Articular chondrocyte of knee joint (primary cell): ENCODE data around the gene MCAM. TPM values are rescaled to one million over a fixed set of nuclear protein-coding genes. Genes with fewer than 3 reads are reported as not detected.

Experiments
- small RNA-seq: library from RNA; depleted of rRNA; stranded (forward); fragments of <200 nt; gene quantifications from one replicate; pipeline ENCODE3, GENCODE V24; 2012
- total RNA-seq: library from RNA; depleted of rRNA; stranded (reverse); fragments of >200 nt; gene quantifications from 2 replicates; pipeline ENCODE4 v1.2.3, GENCODE V29; 2012

MCAM gene, protein sequence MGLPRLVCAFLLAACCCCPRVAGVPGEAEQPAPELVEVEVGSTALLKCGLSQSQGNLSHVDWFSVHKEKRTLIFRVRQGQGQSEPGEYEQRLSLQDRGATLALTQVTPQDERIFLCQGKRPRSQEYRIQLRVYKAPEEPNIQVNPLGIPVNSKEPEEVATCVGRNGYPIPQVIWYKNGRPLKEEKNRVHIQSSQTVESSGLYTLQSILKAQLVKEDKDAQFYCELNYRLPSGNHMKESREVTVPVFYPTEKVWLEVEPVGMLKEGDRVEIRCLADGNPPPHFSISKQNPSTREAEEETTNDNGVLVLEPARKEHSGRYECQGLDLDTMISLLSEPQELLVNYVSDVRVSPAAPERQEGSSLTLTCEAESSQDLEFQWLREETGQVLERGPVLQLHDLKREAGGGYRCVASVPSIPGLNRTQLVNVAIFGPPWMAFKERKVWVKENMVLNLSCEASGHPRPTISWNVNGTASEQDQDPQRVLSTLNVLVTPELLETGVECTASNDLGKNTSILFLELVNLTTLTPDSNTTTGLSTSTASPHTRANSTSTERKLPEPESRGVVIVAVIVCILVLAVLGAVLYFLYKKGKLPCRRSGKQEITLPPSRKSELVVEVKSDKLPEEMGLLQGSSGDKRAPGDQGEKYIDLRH
- 24.2 and 44.5 TPM in 2 replicates for total RNA-seq

DNA sequence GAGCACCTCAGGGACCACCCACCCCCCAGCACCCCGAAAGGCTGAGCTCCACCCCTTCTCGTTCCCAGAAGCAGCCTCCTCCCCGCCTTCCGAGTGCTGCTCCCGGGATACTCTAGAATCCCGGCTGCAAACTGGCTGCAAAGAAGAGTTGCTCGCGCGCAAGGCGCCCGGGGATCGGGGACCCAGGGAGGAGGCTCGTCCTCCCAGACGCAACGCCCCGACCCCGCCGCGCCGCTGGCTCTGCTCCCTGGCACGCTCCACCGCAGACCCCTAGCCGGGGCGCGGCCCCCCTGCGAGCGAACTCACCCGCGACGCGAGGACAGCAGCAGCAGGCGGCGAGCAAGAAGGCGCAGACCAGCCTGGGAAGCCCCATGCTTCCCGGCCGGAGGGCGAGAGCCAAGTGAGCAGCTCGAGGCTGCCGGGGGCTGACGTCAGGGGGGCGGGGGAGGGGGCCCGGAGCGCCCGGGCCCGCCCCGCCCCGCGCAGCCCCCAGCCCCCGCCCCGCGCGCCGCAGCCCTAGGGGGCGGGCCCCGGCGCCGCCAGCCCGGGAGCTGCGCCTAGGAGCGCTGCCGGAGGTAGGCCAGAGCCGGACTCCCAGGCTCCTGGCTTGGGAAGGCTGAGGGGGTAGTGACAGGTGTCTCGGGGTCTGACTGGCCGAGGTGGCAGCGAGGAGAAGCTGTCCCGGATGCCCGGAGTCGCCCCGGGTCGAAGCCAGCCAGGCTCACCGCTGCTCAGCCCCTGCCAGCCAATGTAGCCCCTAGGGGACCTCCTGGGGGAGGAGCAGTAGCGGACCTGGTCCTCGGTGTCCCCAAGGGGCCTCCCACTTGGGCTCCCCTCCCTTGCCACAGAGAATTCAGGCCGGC lies at the start of gene MCAM:
MCAM (minus strand) TSS at position 402 of the 863 bp plus-strand sequence; CDS start at position 373, 29 bp downstream.

DNA sequence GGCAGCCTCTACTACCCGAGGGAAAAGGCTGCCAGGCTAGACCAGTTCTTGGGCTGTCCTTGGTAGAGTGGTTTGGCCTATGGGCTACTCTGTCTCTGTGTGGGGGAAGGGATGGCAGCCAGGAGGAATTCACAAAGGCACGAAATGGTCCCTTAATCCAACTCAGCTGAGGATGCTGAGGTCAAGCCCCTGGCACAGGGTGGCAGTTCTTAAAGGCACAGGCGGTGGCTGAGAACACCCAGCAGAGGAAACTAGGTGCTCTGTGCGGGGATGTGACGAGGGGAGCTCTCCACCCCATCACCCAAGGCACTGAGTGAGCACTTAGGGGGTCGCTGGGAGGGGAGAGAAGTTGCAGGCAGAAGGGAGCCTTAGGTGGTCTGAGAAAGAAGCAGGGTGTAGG lies 29.7 kb upstream of the MCAM start, which contains the start of gene MFRP:
MFRP (minus strand) TSS at position 101 of the 400 bp plus-strand sequence. CDS start 192 bp downstream, outside the sequence.

DNA sequence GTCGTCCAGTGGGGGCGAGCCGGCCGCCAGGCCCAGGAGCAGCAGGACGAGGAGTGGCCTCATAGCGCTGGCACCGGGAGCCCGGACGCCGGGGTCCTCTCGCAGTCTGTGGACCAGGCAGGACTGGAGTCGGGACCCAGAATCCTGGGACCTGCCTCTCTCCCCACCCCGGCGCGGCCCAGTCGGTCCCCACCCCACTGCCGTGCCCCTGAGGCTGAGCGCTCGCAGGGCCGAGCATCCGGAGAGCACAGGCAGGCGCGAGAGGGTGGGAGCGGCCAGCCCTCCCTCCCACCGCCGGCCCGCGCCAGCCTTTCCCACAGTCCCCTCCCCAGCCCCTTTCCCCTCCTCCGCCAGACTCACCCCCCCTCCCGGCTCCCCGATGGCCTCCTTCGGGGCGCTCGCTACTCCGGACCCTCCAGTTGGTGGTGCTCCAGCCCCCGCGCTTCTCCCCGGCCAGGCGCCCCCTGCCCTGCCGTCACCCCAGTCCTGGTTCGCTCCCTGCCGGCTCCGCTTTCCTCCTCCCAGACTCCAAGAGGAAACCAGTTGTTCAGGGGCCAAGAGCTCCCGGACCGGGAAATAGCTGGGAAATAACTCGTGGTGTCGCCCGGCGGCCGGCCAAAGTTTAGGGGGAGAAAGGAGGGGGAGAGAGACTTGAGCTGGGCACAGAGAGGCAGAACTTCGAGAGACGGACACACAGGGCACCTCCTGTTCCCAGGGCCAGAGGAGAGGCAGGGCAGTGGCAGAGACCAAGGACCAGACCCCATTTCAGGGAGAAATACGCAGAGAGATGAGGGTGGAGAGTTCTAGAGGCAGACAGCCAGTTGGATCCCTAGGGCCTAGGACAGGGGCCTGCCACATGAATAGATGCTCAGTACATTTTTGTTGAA lies 23.6 kb upstream of the MCAM start, which contains the start of gene C1QTNF5:
C1QTNF5 (minus strand) TSS at position 549 of the 887 bp plus-strand sequence; CDS start at position 63, 486 bp downstream.

DNA sequence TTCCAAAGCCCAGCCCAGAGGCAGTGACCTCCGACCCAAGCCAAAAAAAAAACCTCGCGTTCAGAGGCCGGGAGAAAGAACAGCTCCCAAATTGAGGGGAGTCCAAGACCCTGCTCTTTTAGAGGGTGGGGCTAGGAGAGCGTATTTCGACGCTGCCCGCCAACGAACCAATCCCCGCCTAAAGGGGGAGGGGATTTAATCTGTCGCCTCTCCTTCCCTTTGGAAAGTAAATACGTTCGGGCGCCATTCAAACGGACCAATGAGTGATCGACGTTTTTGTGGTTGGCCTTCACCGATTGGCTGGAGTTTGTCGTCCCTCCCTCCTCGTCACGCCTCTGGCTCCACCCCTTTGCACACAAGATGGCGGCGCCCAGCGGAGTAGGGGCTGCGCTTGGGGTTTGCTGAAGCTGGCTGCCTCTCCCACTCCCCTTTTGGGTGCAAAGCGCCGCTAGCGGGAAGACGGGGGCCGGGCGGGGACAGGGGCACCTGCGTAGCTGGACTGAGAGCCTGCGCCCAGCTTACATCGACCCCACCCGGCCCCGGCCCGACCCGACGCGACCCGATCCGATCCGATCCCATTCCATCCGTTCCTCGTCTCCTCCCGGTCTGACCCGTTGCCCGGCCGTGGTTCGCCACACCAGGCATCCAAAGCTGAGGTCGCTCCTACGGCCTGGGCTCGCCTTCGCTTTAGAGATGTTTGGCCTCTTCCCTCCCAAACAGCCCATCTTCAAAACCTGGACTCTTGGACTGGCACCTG lies 17.4 kb upstream of the MCAM start, which contains the start of gene RNF26:
RNF26 (plus strand) TSS at position 354 of the 757 bp plus-strand sequence. CDS start 596 bp downstream, outside the sequence.

Small RNA genes within 50 kb of the gene (small RNA-seq; reads per million reads assigned to genes)
- gene RF01225 = not detected
- not detected for gene RNU6-262P

Other genes with a start within 250 kb of the MCAM start
- gene VPS11, start 249.3 kb downstream of the MCAM start, total RNA-seq = 30.3 and 36.4 TPM in 2 replicates
- 5.5 and 8.8 TPM in 2 replicates for gene HMBS, start 232.2 kb downstream of the MCAM start, total RNA-seq
- gene DPAGT1, start 215.3 kb downstream of the MCAM start, total RNA-seq = 18.8 and 20.5 TPM in 2 replicates
- gene C2CD2L, start 209.8 kb downstream of the MCAM start, total RNA-seq = 2.6 and 3.3 TPM in 2 replicates
- 15.0 and 16.5 TPM in 2 replicates for gene HINFP, start 195.6 kb downstream of the MCAM start, total RNA-seq
- 0.13 and 0.22 TPM in 2 replicates for gene ABCG4, start 168.1 kb downstream of the MCAM start, total RNA-seq
- 21.7 and 23.2 TPM in 2 replicates for gene NLRX1, start 148.4 kb downstream of the MCAM start, total RNA-seq
- gene NHERF4, start 131.7 kb downstream of the MCAM start, total RNA-seq = 0.22 and 0.26 TPM in 2 replicates
- gene CBL, start 110.8 kb downstream of the MCAM start, total RNA-seq = 8.8 and 11.6 TPM in 2 replicates
- gene RNF26, start 17.4 kb upstream of the MCAM start, total RNA-seq = 5.9 TPM in 2 replicates
- gene C1QTNF5, start 23.8 kb upstream of the MCAM start, total RNA-seq = 38.9 and 53.2 TPM in 2 replicates
- gene MFRP, start 29.6 kb upstream of the MCAM start, total RNA-seq = 0.11 TPM in 1 of 2 replicates, not detected in the other
- 0.65 and 1.5 TPM in 2 replicates for gene USP2, start 64.6 kb upstream of the MCAM start, total RNA-seq
- gene THY1, start 106.0 kb upstream of the MCAM start, total RNA-seq = 669 and 939 TPM in 2 replicates